GM12878 (cell line): ENCODE measurements around the gene DLK2.

ENCODE experiments used
- CHD2 ChIP-seq: IDR thresholded peaks from 2 replicates; pipeline ENCODE4 v1.6.1; 2011; ENCODE audit warnings: low read depth, low read length, improper control_type of control experiment, borderline replicate concordance
- ETV6 ChIP-seq, 2 experiments: fragments of 450-650 bp in 1 of 2; IDR thresholded peaks in 1 of 2; conservative IDR thresholded peaks in 1 of 2; 2 replicates each; pipeline ENCODE4 v1.6.1; 2014; ENCODE audit warnings: antibody characterized with exemption in 1 of 2, borderline replicate concordance in 1 of 2, low read depth in 1 of 2, mild to moderate bottlenecking in 1 of 2, moderate library complexity in 1 of 2
- POLR2A ChIP-seq: IDR thresholded peaks from 2 replicates; pipeline ENCODE4 v1.6.1; 2011; ENCODE audit warnings: low read depth, mild to moderate bottlenecking, low read length
- POLR2AphosphoS5 ChIP-seq: IDR thresholded peaks from 2 replicates; pipeline ENCODE4 v1.6.1; 2011; ENCODE audit warnings: mild to moderate bottlenecking, low read length, inconsistent platforms
- RAD21 ChIP-seq: IDR thresholded peaks from 2 replicates; pipeline ENCODE4 v1.6.1; 2011; ENCODE audit warnings: mild to moderate bottlenecking, low read depth, low read length, moderate library complexity; ENCODE audit not compliant: insufficient read depth
- SREBF2 ChIP-seq: IDR thresholded peaks from 2 replicates; pipeline ENCODE4 v1.6.1; 2012; ENCODE audit warnings: mild to moderate bottlenecking, low read length
- SUZ12 ChIP-seq: fragments of 200-600 bp; sonication (generic); IDR thresholded peaks from one replicate; pipeline ENCODE4 v1.6.1; 2018; ENCODE audit warnings: antibody characterized with exemption, mild to moderate bottlenecking; ENCODE audit not compliant: unreplicated experiment
- YBX1 ChIP-seq: fragments of 450-650 bp; IDR thresholded peaks from 2 replicates; pipeline ENCODE4 v1.6.1; 2016; ENCODE audit warnings: antibody characterized with exemption
- TF ChIP-seq, protein P1 (sequence below): fragments of 450-650 bp; IDR thresholded peaks from 2 replicates; pipeline ENCODE4 v1.6.1; 2014; ENCODE audit warnings: mild to moderate bottlenecking
- TF ChIP-seq, protein P2 (sequence below), 3 experiments: IDR thresholded peaks in 2 of 3; conservative IDR thresholded peaks in 1 of 3; 2 replicates each; pipeline ENCODE4 v1.5.1; 2011; ENCODE audit warnings: low read depth in 3 of 3, low read length in 3 of 3, mild to moderate bottlenecking in 3 of 3, control low read depth in 2 of 3, moderate library complexity in 2 of 3, inconsistent platforms in 1 of 3, mixed read lengths in 1 of 3; ENCODE audit not compliant: control insufficient read depth in 2 of 3, insufficient read depth in 1 of 3; ENCODE audit errors: extremely low read depth in 1 of 3
- TF ChIP-seq, protein P3 (sequence below): fragments of 450-650 bp; IDR thresholded peaks from 2 replicates; pipeline ENCODE4 v1.6.1; 2017; ENCODE audit warnings: antibody characterized with exemption, mild to moderate bottlenecking, moderate library complexity

DNA sequence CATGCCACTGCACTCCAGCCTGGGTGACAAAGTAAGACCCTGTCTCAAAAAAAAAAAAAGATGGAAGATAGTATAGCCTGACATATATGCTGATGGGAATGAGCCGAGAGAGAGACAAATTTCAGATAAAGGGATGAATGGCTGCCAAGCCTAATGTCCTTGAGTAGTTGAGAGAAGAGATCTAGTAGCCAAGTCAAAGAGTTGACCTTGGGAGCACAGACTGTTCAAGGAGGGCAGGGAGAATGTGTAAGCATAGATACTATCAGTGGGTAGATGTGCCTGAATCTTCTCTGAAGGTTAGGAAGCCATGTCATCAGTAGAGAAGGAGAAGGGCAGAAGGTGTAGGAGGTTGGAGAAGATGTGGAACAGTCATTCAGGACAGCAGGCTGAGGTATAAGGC lies 48.1 kb downstream of the DLK2 start:
- TF ChIP-seq RAD21 (no peak), POLR2A (no peak), POLR2AphosphoS5 (no peak), YBX1 (no peak), ETV6 (conservative IDR thresholded peaks at IDR 0.05 in 1 of 2, IDR thresholded peaks at IDR 0.05 in 1 of 2; ENCODE audit: borderline replicate concordance in 1 of 2, low read depth in 1 of 2) (no peak), SREBF2 (no peak), CHD2 (no peak), SUZ12 (no peak)
- TF ChIP-seq, protein P1, sequence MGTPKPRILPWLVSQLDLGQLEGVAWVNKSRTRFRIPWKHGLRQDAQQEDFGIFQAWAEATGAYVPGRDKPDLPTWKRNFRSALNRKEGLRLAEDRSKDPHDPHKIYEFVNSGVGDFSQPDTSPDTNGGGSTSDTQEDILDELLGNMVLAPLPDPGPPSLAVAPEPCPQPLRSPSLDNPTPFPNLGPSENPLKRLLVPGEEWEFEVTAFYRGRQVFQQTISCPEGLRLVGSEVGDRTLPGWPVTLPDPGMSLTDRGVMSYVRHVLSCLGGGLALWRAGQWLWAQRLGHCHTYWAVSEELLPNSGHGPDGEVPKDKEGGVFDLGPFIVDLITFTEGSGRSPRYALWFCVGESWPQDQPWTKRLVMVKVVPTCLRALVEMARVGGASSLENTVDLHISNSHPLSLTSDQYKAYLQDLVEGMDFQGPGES: no peak
- TF ChIP-seq, protein P2, sequence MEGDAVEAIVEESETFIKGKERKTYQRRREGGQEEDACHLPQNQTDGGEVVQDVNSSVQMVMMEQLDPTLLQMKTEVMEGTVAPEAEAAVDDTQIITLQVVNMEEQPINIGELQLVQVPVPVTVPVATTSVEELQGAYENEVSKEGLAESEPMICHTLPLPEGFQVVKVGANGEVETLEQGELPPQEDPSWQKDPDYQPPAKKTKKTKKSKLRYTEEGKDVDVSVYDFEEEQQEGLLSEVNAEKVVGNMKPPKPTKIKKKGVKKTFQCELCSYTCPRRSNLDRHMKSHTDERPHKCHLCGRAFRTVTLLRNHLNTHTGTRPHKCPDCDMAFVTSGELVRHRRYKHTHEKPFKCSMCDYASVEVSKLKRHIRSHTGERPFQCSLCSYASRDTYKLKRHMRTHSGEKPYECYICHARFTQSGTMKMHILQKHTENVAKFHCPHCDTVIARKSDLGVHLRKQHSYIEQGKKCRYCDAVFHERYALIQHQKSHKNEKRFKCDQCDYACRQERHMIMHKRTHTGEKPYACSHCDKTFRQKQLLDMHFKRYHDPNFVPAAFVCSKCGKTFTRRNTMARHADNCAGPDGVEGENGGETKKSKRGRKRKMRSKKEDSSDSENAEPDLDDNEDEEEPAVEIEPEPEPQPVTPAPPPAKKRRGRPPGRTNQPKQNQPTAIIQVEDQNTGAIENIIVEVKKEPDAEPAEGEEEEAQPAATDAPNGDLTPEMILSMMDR (IDR thresholded peaks at IDR 0.05 in 2 of 3, conservative IDR thresholded peaks at IDR 0.05 in 1 of 3; ENCODE audit: control insufficient read depth in 2 of 3, extremely low read depth in 1 of 3, insufficient read depth in 1 of 3, low read depth in 3 of 3, low read length in 3 of 3): no peak
- TF ChIP-seq, protein P3, sequence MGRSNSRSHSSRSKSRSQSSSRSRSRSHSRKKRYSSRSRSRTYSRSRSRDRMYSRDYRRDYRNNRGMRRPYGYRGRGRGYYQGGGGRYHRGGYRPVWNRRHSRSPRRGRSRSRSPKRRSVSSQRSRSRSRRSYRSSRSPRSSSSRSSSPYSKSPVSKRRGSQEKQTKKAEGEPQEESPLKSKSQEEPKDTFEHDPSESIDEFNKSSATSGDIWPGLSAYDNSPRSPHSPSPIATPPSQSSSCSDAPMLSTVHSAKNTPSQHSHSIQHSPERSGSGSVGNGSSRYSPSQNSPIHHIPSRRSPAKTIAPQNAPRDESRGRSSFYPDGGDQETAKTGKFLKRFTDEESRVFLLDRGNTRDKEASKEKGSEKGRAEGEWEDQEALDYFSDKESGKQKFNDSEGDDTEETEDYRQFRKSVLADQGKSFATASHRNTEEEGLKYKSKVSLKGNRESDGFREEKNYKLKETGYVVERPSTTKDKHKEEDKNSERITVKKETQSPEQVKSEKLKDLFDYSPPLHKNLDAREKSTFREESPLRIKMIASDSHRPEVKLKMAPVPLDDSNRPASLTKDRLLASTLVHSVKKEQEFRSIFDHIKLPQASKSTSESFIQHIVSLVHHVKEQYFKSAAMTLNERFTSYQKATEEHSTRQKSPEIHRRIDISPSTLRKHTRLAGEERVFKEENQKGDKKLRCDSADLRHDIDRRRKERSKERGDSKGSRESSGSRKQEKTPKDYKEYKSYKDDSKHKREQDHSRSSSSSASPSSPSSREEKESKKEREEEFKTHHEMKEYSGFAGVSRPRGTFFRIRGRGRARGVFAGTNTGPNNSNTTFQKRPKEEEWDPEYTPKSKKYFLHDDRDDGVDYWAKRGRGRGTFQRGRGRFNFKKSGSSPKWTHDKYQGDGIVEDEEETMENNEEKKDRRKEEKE: no peak
